ENCODE data around the gene CEP120. TPM values are rescaled to one million over a fixed set of nuclear protein-coding genes. Genes with fewer than 3 reads are reported as not detected.

The CEP120 gene
- total RNA-seq, 1 donor from 2014 or later, result 14.4 TPM

DNA sequence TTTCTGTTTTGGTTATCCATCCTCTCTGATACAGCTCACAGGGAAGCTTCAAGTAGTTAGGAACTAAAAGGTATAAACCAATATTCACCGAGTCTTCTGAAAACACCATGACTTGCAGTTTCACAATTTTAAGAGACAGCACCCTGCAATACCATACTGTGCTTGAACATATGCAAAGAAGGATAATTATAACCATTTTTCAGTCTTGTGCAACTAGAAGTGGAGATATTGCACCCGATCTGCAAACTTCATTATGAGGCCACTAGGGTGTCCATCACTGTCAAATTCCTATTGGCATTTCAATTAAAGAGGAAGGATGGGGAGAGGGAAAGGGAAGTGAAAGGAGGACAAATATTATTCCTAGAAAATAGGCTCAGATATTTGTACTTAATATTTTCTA is 32.4 kb upstream of the CEP120 start:
- no peak overlapping the region for H3K4me3 ChIP-seq (ENCODE audit: low read depth, low read length)
- DNase-seq (ENCODE audit: low read depth), result no peak
- TF ChIP-seq, protein P1, sequence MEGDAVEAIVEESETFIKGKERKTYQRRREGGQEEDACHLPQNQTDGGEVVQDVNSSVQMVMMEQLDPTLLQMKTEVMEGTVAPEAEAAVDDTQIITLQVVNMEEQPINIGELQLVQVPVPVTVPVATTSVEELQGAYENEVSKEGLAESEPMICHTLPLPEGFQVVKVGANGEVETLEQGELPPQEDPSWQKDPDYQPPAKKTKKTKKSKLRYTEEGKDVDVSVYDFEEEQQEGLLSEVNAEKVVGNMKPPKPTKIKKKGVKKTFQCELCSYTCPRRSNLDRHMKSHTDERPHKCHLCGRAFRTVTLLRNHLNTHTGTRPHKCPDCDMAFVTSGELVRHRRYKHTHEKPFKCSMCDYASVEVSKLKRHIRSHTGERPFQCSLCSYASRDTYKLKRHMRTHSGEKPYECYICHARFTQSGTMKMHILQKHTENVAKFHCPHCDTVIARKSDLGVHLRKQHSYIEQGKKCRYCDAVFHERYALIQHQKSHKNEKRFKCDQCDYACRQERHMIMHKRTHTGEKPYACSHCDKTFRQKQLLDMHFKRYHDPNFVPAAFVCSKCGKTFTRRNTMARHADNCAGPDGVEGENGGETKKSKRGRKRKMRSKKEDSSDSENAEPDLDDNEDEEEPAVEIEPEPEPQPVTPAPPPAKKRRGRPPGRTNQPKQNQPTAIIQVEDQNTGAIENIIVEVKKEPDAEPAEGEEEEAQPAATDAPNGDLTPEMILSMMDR (conservative IDR thresholded peaks at IDR 0.05; ENCODE audit: low read depth, low read length), result peak; percentile 15

DNA sequence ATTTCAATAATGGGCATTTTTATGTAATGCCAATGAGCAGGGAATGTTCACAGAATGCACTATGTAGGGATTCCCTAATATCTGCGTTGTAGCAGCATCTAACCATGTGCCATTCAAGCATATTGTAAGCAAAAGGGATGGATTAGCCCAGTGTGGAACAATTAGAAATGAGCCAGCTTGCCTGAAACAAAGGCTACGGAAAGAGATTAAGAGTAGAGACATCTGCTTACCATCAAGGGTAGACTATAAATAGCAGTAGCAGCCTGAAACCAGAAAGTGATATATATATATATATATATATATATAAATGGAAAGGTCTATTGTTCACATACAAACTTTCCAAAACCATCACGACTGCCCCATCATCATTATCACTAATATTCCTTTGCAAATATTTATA is 31.9 kb upstream of the CEP120 start:
- no peak overlapping the region for H3K4me3 ChIP-seq (ENCODE audit: low read depth, low read length)
- TF ChIP-seq, protein P1 (conservative IDR thresholded peaks at IDR 0.05; ENCODE audit: low read depth, low read length), result no peak
- DNase-seq (ENCODE audit: low read depth), result no peak

DNA sequence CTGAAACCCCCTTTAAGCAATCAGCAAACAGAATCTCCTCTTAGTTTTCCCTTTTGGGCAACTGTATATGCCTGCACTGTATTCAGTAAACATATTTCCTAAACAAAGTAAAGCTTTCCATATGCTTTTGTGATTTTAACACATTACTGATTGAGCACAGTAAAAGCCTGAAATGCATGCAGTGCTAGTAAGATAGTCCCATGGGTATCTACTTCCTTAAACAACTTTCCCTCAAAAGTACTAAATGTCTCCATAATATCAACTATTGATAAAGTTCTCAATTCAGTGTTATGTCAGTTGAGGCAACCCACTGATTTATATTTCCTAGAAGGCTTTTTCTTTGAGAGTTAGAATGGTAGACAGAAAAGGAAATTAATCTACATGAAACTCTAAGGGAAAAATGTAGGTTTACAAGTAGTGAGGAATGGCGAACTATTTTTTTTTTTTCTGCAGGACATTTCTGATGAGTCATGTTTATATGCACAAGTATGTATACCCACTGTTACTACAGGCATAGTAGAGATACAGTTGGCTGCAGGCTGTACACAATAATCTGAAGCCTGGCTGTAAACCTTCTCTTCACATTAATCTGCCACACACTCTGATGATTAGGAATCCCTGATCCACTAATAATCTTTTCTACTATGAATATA is 31.2 kb upstream of the CEP120 start:
- H3K4me3 ChIP-seq (ENCODE audit: low read depth, low read length), result no peak overlapping the region
- no peak for DNase-seq (ENCODE audit: low read depth)
- TF ChIP-seq, protein P1 (conservative IDR thresholded peaks at IDR 0.05; ENCODE audit: low read depth, low read length), result no peak

DNA sequence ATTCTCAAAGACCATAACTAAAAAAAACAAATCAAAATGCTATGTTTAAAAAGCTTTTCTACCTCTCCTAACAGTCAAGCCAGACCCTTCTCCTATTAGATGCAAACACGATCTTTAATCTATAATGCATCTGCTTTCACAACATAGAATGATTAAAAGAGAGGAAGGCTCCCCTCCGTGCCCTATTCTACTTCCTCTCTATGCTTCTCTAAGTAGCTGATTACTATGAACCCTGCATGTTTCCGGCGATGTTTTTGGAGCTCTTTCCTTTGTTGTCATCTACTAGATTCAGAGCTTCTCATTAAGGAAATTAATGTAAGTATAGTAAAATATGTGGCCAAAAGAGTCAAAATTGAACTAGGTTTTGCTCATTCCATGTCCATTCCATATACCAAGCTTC is 29.2 kb upstream of the CEP120 start:
- H3K4me3 ChIP-seq (ENCODE audit: low read depth, low read length), result no peak overlapping the region
- TF ChIP-seq, protein P1 (conservative IDR thresholded peaks at IDR 0.05; ENCODE audit: low read depth, low read length), result no peak
- no peak for DNase-seq (ENCODE audit: low read depth)

DNA sequence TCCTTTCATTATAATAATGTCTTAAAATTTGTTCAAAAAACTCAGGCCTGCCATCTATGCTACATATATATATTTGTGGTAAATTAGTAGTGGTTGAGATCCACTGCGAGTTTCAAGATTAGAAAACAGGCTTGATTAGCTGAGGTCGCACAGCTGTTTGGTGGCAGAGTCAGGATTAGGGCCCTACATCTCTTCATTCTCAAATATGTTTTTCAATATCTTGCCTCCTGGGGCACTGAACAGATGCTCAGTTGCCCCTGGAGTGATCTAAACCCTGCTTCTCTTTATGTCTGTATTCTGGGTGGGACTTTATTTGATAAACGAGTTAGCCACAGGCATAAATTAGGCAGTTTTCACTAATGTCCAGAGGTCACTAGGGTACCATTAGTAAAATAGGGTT is 27.8 kb upstream of the CEP120 start:
- TF ChIP-seq, protein P1 (conservative IDR thresholded peaks at IDR 0.05; ENCODE audit: low read depth, low read length), result no peak

DNA sequence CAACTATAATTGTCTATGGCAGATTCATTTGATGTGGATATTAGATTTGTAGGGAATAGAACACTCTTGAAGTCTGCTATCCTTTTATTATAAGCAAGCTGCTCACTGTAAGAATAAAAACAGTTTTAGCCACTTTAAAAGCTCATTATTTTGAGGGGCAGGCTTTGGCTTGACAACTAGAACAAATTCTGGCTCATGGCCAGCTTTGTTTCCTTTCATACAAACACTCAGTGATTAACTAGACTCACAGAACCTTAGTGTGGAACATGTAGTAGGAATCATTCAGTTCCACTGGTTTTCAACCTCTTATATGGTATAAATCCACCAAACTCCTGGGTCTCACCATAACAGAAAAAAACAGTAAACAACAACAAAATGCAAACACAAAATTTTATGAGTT is 27.4 kb upstream of the CEP120 start:
- no peak for DNase-seq (ENCODE audit: low read depth)
- TF ChIP-seq, protein P1 (conservative IDR thresholded peaks at IDR 0.05; ENCODE audit: low read depth, low read length), result no peak

More for the DNA sequence above, 27.8 kb upstream of the CEP120 start:
- no peak overlapping the region for H3K4me3 ChIP-seq (ENCODE audit: low read depth, low read length)
- no peak for DNase-seq (ENCODE audit: low read depth)

DNA sequence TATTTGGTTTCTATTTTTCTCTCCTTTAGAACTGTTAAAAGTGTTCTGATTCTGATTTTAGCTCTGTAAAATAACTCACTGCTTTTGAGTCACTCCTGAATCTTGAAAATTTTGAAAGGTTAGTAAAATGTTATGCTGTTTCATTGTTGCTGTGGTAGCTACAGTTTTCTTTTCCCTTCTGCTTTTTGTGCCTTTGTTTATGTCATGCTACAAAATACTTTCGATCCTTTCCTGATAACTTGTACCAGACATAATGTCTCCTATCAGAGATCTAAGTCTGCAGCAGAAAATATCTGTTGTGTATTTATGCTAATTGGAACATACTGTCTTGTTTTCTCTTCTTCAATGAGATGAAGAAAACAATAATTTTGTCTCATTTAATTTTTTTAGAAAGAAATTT is 26.9 kb upstream of the CEP120 start:
- TF ChIP-seq, protein P1 (conservative IDR thresholded peaks at IDR 0.05; ENCODE audit: low read depth, low read length), result no peak
- DNase-seq (ENCODE audit: low read depth), result no peak
- no peak overlapping the region for H3K4me3 ChIP-seq (ENCODE audit: low read depth, low read length)

More for the DNA sequence above, 27.4 kb upstream of the CEP120 start:
- no peak overlapping the region for H3K4me3 ChIP-seq (ENCODE audit: low read depth, low read length)
